ENCODE results near the gene SHROOM1. TPM values are rescaled to one million over a fixed set of nuclear protein-coding genes. Genes with fewer than 3 reads are reported as not detected.

SHROOM1 gene
- total and polyA plus RNA-seq, 2 donors (not counting 3 experiments of a cell fraction or from before 2014, with no cell fraction given), result 12.8 to 20.9 TPM

DNA sequence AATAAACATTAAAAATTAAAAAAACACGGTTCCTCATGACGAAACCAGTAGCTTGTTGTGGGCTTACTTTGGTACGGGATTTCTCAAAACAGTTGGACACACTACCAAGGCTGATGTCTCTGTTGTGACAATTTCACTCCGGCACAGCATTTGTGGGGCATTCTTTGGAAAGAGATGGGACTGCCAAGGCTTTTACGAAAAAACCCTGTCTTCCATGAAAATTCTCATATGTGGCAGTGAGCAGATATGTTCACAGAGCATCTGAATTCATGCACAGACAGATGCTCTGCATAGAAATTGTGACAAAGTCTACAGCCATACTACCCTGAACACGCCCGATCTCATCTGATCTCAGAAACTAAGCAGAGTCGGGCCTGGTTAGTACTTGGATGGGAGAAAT lies 17.8 kb upstream of the SHROOM1 start:
- H3K9ac ChIP-seq (replicated peaks; ENCODE audit: extremely low read depth, insufficient read depth, low read length), result no peak overlapping the region
- no peaks in the 10 kb centered on the region for H3K27me3 ChIP-seq (ENCODE audit: control insufficient read depth in 2 of 2, insufficient read depth in 2 of 2, low read length in 2 of 2)
- no peaks in the 10 kb centered on the region for H3K9me1 ChIP-seq (replicated peaks; ENCODE audit: control insufficient read depth, extremely low read depth, insufficient read depth, low read length)
- no peak overlapping the region for H3K27ac ChIP-seq (ENCODE audit: insufficient read depth, low read depth, low read length)
- no peaks in the 10 kb centered on the region for H3K79me2 ChIP-seq (ENCODE audit: control insufficient read depth, insufficient read depth, low read length)
- H3K4me1 ChIP-seq (ENCODE audit: control insufficient read depth, extremely low read depth, insufficient read depth, low read length), result no peaks in the 10 kb centered on the region
- no peaks in the 10 kb centered on the region for H3K36me3 ChIP-seq (ENCODE audit: control insufficient read depth in 2 of 2, extremely low read depth in 1 of 2, insufficient read depth in 2 of 2, low read length in 2 of 2)
- POLR2A ChIA-PET, result interaction anchor here (0.6 kb wide), 1 partner anchor 78 kb away, joined by 3 read pairs; no protein-coding TSS in a partner anchor
- no peak for TF ChIP-seq EZH2 (IDR thresholded peaks at IDR 0.05; ENCODE audit: borderline replicate concordance, low read depth, low read length, severe bottlenecking)
- TF ChIP-seq GATA2 (IDR thresholded peaks at IDR 0.05; ENCODE audit: insufficient read depth, insufficient read length, low read depth, low read length), result no peak
- no peak for TF ChIP-seq JUN (IDR thresholded peaks at IDR 0.05; ENCODE audit: borderline replicate concordance, insufficient read depth, insufficient read length, low read depth)
- TF ChIP-seq MAX (IDR thresholded peaks at IDR 0.05; ENCODE audit: insufficient read depth, insufficient read length), result no peak
- no peak for TF ChIP-seq POLR2AphosphoS5 (IDR thresholded peaks at IDR 0.05; ENCODE audit: insufficient read depth, low read depth, low read length)
- TF ChIP-seq MYC (IDR thresholded peaks at IDR 0.05; ENCODE audit: low read depth, low read length), result no peak
- TF ChIP-seq FOS (IDR thresholded peaks at IDR 0.05; ENCODE audit: borderline replicate concordance, insufficient read depth, low read length), result no peak
- no peak for TF ChIP-seq POLR2A (IDR thresholded peaks at IDR 0.05; ENCODE audit: low read depth, low read length)
- no peak for TF ChIP-seq CTCF (IDR thresholded peaks at IDR 0.05; ENCODE audit: extremely low read depth in 1 of 2, insufficient read depth in 1 of 2, low read depth in 1 of 2, low read length in 2 of 2)
- intact Hi-C loops (cut with micrococcal nuclease), result no loop called here
- H2AFZ ChIP-seq (ENCODE audit: low read depth, low read length), result no peak overlapping the region
- BruUV-seq (replicated peaks), result no TSS peak
- no peak overlapping the region for H3K4me2 ChIP-seq (ENCODE audit: insufficient read depth, low read length)
- dilution Hi-C loops (cut with MboI; ENCODE audit: extremely low pct_ligation_motif_present, low sequenced_read_pairs), result no loop called here
- FAIRE-seq (no peak), DNase-seq (ENCODE audit: low read depth, low spot score) (no peak)
- H3K4me3 ChIP-seq (replicated peaks in 1 of 3; ENCODE audit: insufficient read depth in 1 of 3, low read depth in 1 of 3, low read length in 3 of 3), result no peak overlapping the region
- H4K20me1 ChIP-seq (replicated peaks; ENCODE audit: control insufficient read depth, extremely low read depth, insufficient read depth, low read length), result no peaks in the 10 kb centered on the region
- CTCF ChIA-PET, result interaction anchor here (1.5 kb wide), 1 partner anchor 18 kb away, joined by 3 read pairs; the partner anchor contains the start of gene SHROOM1
- H3K9me3 ChIP-seq (replicated peaks; ENCODE audit: control insufficient read depth, insufficient read depth, low read length), result no peaks in the 10 kb centered on the region
